Measurements from ENCODE around the gene APBB1IP.

GRCh38 chr10:26579256-26580063 is 141.3 kb downstream of the APBB1IP start:
- no peak for TF ChIP-seq BHLHE40 (IDR thresholded peaks at IDR 0.05; ENCODE audit: borderline replicate concordance)
- TF ChIP-seq TARDBP (IDR thresholded peaks at IDR 0.05) = no peak
- no peak for TF ChIP-seq SP1 (IDR thresholded peaks at IDR 0.05)
- TF ChIP-seq FOXM1 (IDR thresholded peaks at IDR 0.05; ENCODE audit: borderline replicate concordance) = no peak
- TF ChIP-seq NFRKB (IDR thresholded peaks at IDR 0.05) = no peak
- TF ChIP-seq ZNF384 (IDR thresholded peaks at IDR 0.05) = no peak
- no peak for TF ChIP-seq FOXA1 (IDR thresholded peaks at IDR 0.05)
- no peak for TF ChIP-seq HDGF (IDR thresholded peaks at IDR 0.05; ENCODE audit: borderline replicate concordance)
- no peak for TF ChIP-seq PKNOX1 (IDR thresholded peaks at IDR 0.05)
- no peak for TF ChIP-seq ELF4 (IDR thresholded peaks at IDR 0.05)
- TF ChIP-seq SUZ12 (IDR thresholded peaks at IDR 0.05) = no peak
- TF ChIP-seq ARNT (IDR thresholded peaks at IDR 0.05) = no peak
- no peak for TF ChIP-seq L3MBTL2 (conservative IDR thresholded peaks at IDR 0.05)
- TF ChIP-seq LEF1 (IDR thresholded peaks at IDR 0.05; ENCODE audit: borderline replicate concordance) = no peak
